Natural killer cell (primary cell): ENCODE results near the gene CHN2. TPM values are rescaled to one million over a fixed set of nuclear protein-coding genes. Genes with fewer than 3 reads are reported as not detected.

Experiments used
- ATAC-seq, 3 donors: fragments of 150-1000 bp in 2 of 3; fragments of 200-7000 bp in 1 of 3; cut with Tn5 transposase; 1 replicate in 1 of 3; 2 replicates in 2 of 3; pipeline ENCODE4 v1.10.0; 2021; ENCODE audit warnings: mild to moderate bottlenecking in 2 of 3, moderate library complexity in 2 of 3
- DNase-seq, 2 donors: peaks; one replicate each; pipeline versions ENCODE4 v3.0.0 to v3.0.0-alpha.2; 2013 to 2021; ENCODE audit warnings: mixed read lengths in 1 of 2
- H3K27ac ChIP-seq: one replicate; pipeline ENCODE4 v1.5.1; 2013; ENCODE audit warnings: mild to moderate bottlenecking, low read length
- H3K27me3 ChIP-seq: one replicate; pipeline ENCODE4 v1.6.1; 2013; ENCODE audit warnings: low read length; ENCODE audit not compliant: control insufficient read depth, insufficient read depth
- H3K36me3 ChIP-seq: one replicate; pipeline ENCODE4 v1.6.1; 2013; ENCODE audit warnings: low read length; ENCODE audit not compliant: control insufficient read depth, insufficient read depth
- H3K4me1 ChIP-seq: one replicate; pipeline ENCODE4 v1.6.1; 2013; ENCODE audit warnings: low read length; ENCODE audit not compliant: control insufficient read depth, insufficient read depth
- H3K4me3 ChIP-seq: one replicate; pipeline ENCODE4 v1.5.1; 2013; ENCODE audit warnings: low read length
- H3K9me3 ChIP-seq: one replicate; pipeline ENCODE4 v1.6.1; 2013; ENCODE audit warnings: low read length; ENCODE audit not compliant: control insufficient read depth, insufficient read depth
- H3K27ac Mint-ChIP-seq, 2 donors: one replicate each; pipeline ENCODE4 v1.8.0; 2022; ENCODE audit warnings: mild to moderate bottlenecking in 2 of 2, mixed read lengths in 2 of 2, moderate library complexity in 1 of 2
- H3K27me3 Mint-ChIP-seq, 2 donors: one replicate each; pipeline ENCODE4 v1.8.0; 2022; ENCODE audit warnings: low read depth in 2 of 2, mixed read lengths in 2 of 2
- H3K36me3 Mint-ChIP-seq: one replicate; pipeline ENCODE4 v1.8.0; 2022; ENCODE audit warnings: mixed read lengths
- H3K4me1 Mint-ChIP-seq, 2 donors: one replicate each; pipeline ENCODE4 v1.8.0; 2022; ENCODE audit warnings: mixed read lengths in 2 of 2
- H3K4me3 Mint-ChIP-seq: one replicate; pipeline ENCODE4 v1.8.0; 2022; ENCODE audit warnings: mild to moderate bottlenecking, moderate library complexity, mixed read lengths
- H3K9me3 Mint-ChIP-seq, 2 donors: one replicate each; pipeline ENCODE4 v1.8.0; 2022; ENCODE audit warnings: mixed read lengths in 2 of 2
- CTCF ChIP-seq: fragments of 200-600 bp; IDR thresholded peaks from one replicate; pipeline ENCODE4 v1.8.0; 2022; ENCODE audit warnings: antibody characterized with exemption
- whole genome bisulfite sequencing: methylation state at CpG from one replicate; pipeline ENCODE4 v1.1.7; 2013; ENCODE audit warnings: missing lambda C conversion rate; ENCODE audit not compliant: insufficient coverage; 5-methylcytosine and 5-hydroxymethylcytosine counted together
- intact Hi-C: fragments of 100-400 bp; cut with micrococcal nuclease; formaldehyde crosslinking; loops from one replicate; pipeline ENCODE4 v1.14.2; 2022
- total RNA-seq, 4 donors: library from RNA; stranded (reverse); fragments of 120-200 nt in 1 of 4; gene quantifications; one replicate each; pipeline versions ENCODE4 v1.2.3 to v1.2.4, GENCODE V29; 2013 to 2022

The CHN2 gene
- total RNA-seq, 3 donors from 2014 or later (not counting 1 experiment from before 2014, with no cell fraction given), result 23.2 to 40.6 (median 30.2) TPM

- 69% methylated on average over 6 of the region's 6 CpGs for WGBS
- ATAC-seq, result no peak
- H3K27me3 ChIP-seq, result no peaks in the 10 kb centered on the region
- H3K27ac ChIP-seq, result no peak overlapping the region
- Mint-ChIP-seq H3K4me3 (no peak overlapping the region), H3K27ac (peak overlapping the region in 1 of 2 donors; percentile 32), H3K27me3 (no peaks in the 10 kb centered on the region), H3K36me3 (no peaks in the 10 kb centered on the region), H3K4me1 (peaks cover 30 to 32% of the 10 kb centered on the region in 2 donors), H3K9me3 (no peaks in the 10 kb centered on the region)
- TF ChIP-seq CTCF, result no peak
- intact Hi-C loops, result no loop called here
- no peak overlapping the region for H3K4me3 ChIP-seq
- H3K36me3 ChIP-seq, result no peaks in the 10 kb centered on the region
- no peak for DNase-seq
- H3K4me1 ChIP-seq, result peaks cover 13% of the 10 kb centered on the region
- no peaks in the 10 kb centered on the region for H3K9me3 ChIP-seq
These were observed 70.8 kb downstream of the CHN2 start for GRCh38 chr7:29265208-29265923.

- Histone ChIP-seq H3K4me1 (peaks cover 31% of the 10 kb centered on the region), H3K4me3 (no peak overlapping the region), H3K36me3 (no peaks in the 10 kb centered on the region), H3K27me3 (no peaks in the 10 kb centered on the region), H3K27ac (no peak overlapping the region), H3K9me3 (no peaks in the 10 kb centered on the region)
- DNase-seq (no peak), ATAC-seq (no peak)
- Mint-ChIP-seq H3K27ac (no peak overlapping the region), H3K4me3 (no peak overlapping the region), H3K36me3 (no peaks in the 10 kb centered on the region), H3K27me3 (peaks cover 0 to 6% of the 10 kb centered on the region in 2 donors), H3K4me1 (peaks cover 47 to 49% of the 10 kb centered on the region in 2 donors), H3K9me3 (no peaks in the 10 kb centered on the region)
- intact Hi-C loops, result no loop called here
- 100% methylated on average over 1 of the region's 1 CpG for WGBS
- TF ChIP-seq CTCF, result no peak
These were observed 75.4 kb downstream of the CHN2 start for GRCh38 chr7:29269935-29270334.

- H3K4me1 ChIP-seq, result peaks cover 29% of the 10 kb centered on the region
- H3K27me3 ChIP-seq, result no peaks in the 10 kb centered on the region
- WGBS, result 40% methylated on average over 4 of the region's 4 CpGs
- peak; percentile 58 to 70 (median 67) for ATAC-seq
- H3K9me3 Mint-ChIP-seq, result no peaks in the 10 kb centered on the region
- intact Hi-C loops, result no loop called here
- no peaks in the 10 kb centered on the region for H3K36me3 Mint-ChIP-seq
- TF ChIP-seq CTCF, result no peak
- H3K27ac Mint-ChIP-seq, result no peak overlapping the region
- no peaks in the 10 kb centered on the region for H3K36me3 ChIP-seq
- peak in 1 of 2 donors; percentile 16 for DNase-seq
- H3K27ac ChIP-seq, result no peak overlapping the region
- H3K4me1 Mint-ChIP-seq, result peaks cover 43 to 46% of the 10 kb centered on the region in 2 donors
- no peaks in the 10 kb centered on the region for H3K9me3 ChIP-seq
- peaks cover 0 to 6% of the 10 kb centered on the region in 2 donors for H3K27me3 Mint-ChIP-seq
- H3K4me3 ChIP-seq, result no peak overlapping the region
- peak overlapping the region; percentile 67 for H3K4me3 Mint-ChIP-seq
These were observed 76.2 kb downstream of the CHN2 start for GRCh38 chr7:29270594-29271318.
